Kidney epithelial cell (primary cell): Measurements from ENCODE around the gene XPC. TPM values are rescaled to one million over a fixed set of nuclear protein-coding genes. Genes with fewer than 3 reads are reported as not detected.
"Not testable (repeated sequence)": the region's sequence is repeated elsewhere in the genome, so short reads cannot be mapped to it uniquely, and the experiment has no call there.

ENCODE experiments used
- DNase-seq: peaks from one replicate; pipeline ENCODE4 v3.0.0-alpha.2; 2010; ENCODE audit warnings: low read depth
- H3K27me3 ChIP-seq: 2 replicates; pipeline ENCODE4 v1.6.0; 2011; ENCODE audit warnings: low read length; ENCODE audit not compliant: control insufficient read depth, insufficient read depth
- H3K36me3 ChIP-seq: 2 replicates; pipeline ENCODE4 v1.5.1; 2011; ENCODE audit warnings: low read length; ENCODE audit not compliant: control insufficient read depth, insufficient read depth
- H3K4me3 ChIP-seq: 2 replicates; pipeline ENCODE4 v1.5.1; 2011; ENCODE audit warnings: low read depth, mild to moderate bottlenecking, control low read depth, low read length
- CTCF ChIP-seq: IDR thresholded peaks from 2 replicates; pipeline ENCODE4 v1.5.1; 2011; ENCODE audit warnings: mild to moderate bottlenecking, moderate library complexity, low read length, control low read depth, inconsistent platforms; ENCODE audit not compliant: insufficient read depth, poor library complexity, severe bottlenecking
- total RNA-seq: library from RNA; depleted of rRNA; stranded (reverse); fragments of >200 nt; gene quantifications from 2 replicates; pipeline ENCODE4 v1.2.3, GENCODE V29; 2015

XPC gene
- total RNA-seq, 1 donor from 2014 or later, result 34.9 TPM

DNA sequence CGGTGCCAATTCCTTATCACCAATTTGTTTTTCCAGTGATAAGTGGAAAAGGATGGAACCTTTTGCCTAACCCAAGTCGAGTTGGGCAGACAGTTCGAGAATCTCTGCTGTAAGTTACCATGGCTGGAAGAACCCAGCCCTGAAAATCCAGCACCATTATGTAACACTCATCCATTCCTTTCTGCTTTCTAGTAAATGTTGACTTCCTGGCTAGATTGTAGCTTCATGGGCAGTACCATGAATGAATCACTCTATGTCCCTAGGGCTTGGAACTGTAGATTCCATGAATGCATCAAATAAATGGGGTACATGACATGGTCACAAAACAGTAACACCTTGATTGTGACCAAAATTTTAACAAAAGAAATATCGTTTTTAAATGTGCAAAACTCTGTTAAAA, 67.7 kb downstream of the XPC start:
- no peak overlapping the region for H3K4me3 ChIP-seq
- DNase-seq, result no peak
- H3K36me3 ChIP-seq, result peaks cover 1% of the 10 kb centered on the region
- no peaks in the 10 kb centered on the region for H3K27me3 ChIP-seq
- TF ChIP-seq CTCF, result no peak

GRCh38 chr3:14109821-14110220, 68.6 kb downstream of the XPC start:
- not testable (repeated sequence) for H3K27me3 ChIP-seq, DNase-seq, H3K4me3 ChIP-seq, H3K36me3 ChIP-seq

- no peak for TF ChIP-seq CTCF
- Histone ChIP-seq H3K27me3 (no peaks in the 10 kb centered on the region), H3K36me3 (no peaks in the 10 kb centered on the region), H3K4me3 (no peak overlapping the region)
- DNase-seq, result no peak
These were observed 80.6 kb downstream of the XPC start for GRCh38 chr3:14097616-14098391.

DNA sequence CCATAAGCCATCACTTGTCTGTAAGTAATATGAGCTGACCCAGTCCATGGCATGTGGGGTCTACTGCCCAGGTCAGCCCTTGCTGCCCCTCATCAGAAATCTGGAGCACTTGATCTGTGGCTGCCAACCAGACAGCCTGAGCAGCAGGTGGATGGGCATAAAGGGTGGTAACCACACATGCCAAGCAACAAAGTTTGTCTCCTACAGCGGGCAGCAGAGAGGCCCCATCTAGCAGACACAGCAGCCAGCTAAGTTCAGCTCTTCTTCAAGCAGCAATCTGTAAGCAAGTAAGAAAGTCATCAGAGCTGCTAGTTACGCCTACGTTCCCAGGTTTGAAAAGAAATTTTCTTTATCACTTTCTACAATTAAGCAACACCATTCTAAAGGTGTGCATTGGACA, 81.7 kb downstream of the XPC start:
- H3K27me3 ChIP-seq, result no peaks in the 10 kb centered on the region
- DNase-seq, result no peak
- no peak for TF ChIP-seq CTCF
- no peaks in the 10 kb centered on the region for H3K36me3 ChIP-seq
- H3K4me3 ChIP-seq, result no peak overlapping the region

Other genes with a start within 250 kb of the XPC start
- gene CHCHD4, start 53.7 kb downstream of the XPC start, total RNA-seq, result 18.4 and 20.7 TPM in 2 replicates
- 79.5 and 83.7 TPM in 2 replicates for gene TMEM43, start 53.5 kb downstream of the XPC start, total RNA-seq
- gene LSM3, start 216 bp upstream of the XPC start, total RNA-seq, result 7.4 and 9.3 TPM in 2 replicates
- gene SLC6A6, start 224.0 kb upstream of the XPC start, total RNA-seq, result 3.8 and 4.1 TPM in 2 replicates